Colonic mucosa (tissue), 4 donors: Measurements from ENCODE around the gene PCNX3. TPM values are rescaled to one million over a fixed set of nuclear protein-coding genes. Genes with fewer than 3 reads are reported as not detected.

ENCODE experiments used
- DNase-seq: peaks from one replicate; pipeline ENCODE4 v3.0.0-alpha.2; 2020
- H3K27ac ChIP-seq: fragments of 200-600 bp; one replicate; pipeline ENCODE4 v1.8.0; 2021
- H3K27me3 ChIP-seq: fragments of 200-600 bp; one replicate; pipeline ENCODE4 v1.8.0; 2021
- H3K36me3 ChIP-seq: fragments of 200-600 bp; one replicate; pipeline ENCODE4 v1.8.0; 2021
- H3K4me1 ChIP-seq: fragments of 200-600 bp; one replicate; pipeline ENCODE4 v1.8.0; 2021; ENCODE audit warnings: mild to moderate bottlenecking
- H3K4me3 ChIP-seq: fragments of 200-600 bp; one replicate; pipeline ENCODE4 v1.8.0; 2021
- H3K9ac ChIP-seq, 2 donors: one replicate each; pipeline ENCODE4 v1.7.0; 2013; ENCODE audit warnings: control low read depth in 2 of 2, low read depth in 2 of 2, low read length in 2 of 2
- H3K9me3 ChIP-seq: fragments of 200-600 bp; one replicate; pipeline ENCODE4 v1.8.0; 2021
- intact Hi-C: fragments of 100-400 bp; cut with DNase I; formaldehyde crosslinking; loops from one replicate; pipeline ENCODE4 v1.14.1; 2022
- total RNA-seq, 2 donors: library from RNA; stranded (reverse); fragmentation: NEBNext Ultra II Directional in 1 of 2; extraction: Animal tissue kit (Norgen Biotek cat#: 25700) in 1 of 2; gene quantifications; one replicate each; pipeline ENCODE4 v1.2.1, GENCODE V29; 2021
- TF ChIP-seq, protein P1 (sequence below): fragments of 200-600 bp; IDR thresholded peaks from one replicate; pipeline ENCODE4 v1.8.0; 2022; ENCODE audit warnings: antibody characterized with exemption, mild to moderate bottlenecking
- donor health status: healthy.
- donor health status: DM: no; HTN: no; CAD: no.
- donor health status: DM: no; HTN: no; CAD: no.

The PCNX3 gene
- total RNA-seq, 2 donors from 2014 or later: 41.5 to 72.4 TPM

DNA sequence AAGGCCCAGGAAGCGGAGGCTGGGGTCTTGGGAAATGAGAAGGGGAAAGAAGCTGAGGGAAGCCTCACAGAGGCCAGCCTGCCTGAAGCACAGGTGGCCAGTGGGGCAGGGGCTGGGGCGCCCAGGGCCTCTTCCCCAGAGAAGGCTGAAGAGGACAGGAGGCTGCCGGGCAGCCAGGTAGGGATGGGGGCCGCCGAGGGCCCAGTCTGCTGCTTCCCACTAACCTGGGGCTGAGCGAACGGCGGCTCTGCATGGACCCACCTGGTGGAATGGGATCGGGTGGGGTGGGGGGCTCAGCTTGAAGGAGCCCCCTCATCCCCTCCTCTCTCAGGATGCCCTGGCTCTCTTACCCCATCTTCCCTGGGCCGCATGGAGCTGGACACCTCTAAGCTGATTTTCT lies 32.0 kb upstream of the PCNX3 start:
- Histone ChIP-seq H3K9me3 (no peaks in the 10 kb centered on the region), H3K4me1 (peaks cover 1% of the 10 kb centered on the region), H3K4me3 (no peak overlapping the region), H3K9ac (no peak overlapping the region), H3K27me3 (no peaks in the 10 kb centered on the region), H3K36me3 (peaks cover 19% of the 10 kb centered on the region), H3K27ac (no peak overlapping the region)
- intact Hi-C loops: no loop called here
- no peak for DNase-seq
- TF ChIP-seq, protein P1, sequence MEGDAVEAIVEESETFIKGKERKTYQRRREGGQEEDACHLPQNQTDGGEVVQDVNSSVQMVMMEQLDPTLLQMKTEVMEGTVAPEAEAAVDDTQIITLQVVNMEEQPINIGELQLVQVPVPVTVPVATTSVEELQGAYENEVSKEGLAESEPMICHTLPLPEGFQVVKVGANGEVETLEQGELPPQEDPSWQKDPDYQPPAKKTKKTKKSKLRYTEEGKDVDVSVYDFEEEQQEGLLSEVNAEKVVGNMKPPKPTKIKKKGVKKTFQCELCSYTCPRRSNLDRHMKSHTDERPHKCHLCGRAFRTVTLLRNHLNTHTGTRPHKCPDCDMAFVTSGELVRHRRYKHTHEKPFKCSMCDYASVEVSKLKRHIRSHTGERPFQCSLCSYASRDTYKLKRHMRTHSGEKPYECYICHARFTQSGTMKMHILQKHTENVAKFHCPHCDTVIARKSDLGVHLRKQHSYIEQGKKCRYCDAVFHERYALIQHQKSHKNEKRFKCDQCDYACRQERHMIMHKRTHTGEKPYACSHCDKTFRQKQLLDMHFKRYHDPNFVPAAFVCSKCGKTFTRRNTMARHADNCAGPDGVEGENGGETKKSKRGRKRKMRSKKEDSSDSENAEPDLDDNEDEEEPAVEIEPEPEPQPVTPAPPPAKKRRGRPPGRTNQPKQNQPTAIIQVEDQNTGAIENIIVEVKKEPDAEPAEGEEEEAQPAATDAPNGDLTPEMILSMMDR: no peak

DNA sequence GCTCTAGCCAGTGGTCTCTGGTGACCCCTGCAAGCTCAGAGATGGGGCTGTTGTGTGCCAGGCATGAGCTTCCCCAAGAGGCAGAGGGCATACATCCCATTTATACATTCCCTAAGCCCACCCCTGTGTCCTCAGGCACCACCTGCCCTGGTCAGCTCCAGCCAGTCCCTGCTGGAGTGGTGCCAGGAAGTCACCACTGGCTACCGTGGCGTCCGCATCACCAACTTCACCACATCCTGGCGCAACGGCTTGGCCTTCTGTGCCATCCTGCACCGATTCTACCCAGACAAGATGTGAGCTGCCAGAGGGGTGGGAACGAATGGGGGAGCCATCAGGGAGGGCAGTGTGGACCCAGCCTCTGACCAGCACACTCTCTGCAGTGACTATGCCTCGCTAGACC lies 31.5 kb upstream of the PCNX3 start:
- Histone ChIP-seq H3K4me1 (no peaks in the 10 kb centered on the region), H3K9ac (no peak overlapping the region), H3K27me3 (no peaks in the 10 kb centered on the region), H3K9me3 (no peaks in the 10 kb centered on the region), H3K36me3 (peaks cover 19% of the 10 kb centered on the region), H3K4me3 (no peak overlapping the region), H3K27ac (no peak overlapping the region)
- no peak for DNase-seq
- TF ChIP-seq, protein P1: no peak
- intact Hi-C loops: no loop called here

DNA sequence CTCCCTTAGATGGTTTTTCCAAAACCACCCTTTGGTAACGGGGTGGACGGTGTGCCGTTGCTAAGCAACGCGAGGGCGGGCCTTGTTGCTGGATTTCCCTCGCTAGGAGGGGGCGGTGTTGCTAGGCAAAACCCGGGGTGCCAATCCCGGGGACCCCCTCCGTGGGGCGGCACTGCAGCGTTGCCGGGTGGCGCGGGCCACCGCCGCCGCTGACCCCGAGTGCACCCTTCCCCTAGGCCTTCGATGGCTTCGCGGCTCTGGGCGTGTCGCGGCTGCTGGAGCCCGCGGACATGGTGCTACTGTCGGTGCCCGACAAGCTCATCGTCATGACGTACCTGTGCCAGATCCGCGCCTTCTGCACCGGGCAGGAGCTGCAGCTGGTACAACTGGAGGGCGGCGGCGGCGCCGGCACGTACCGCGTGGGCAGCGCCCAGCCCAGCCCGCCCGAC lies 30.8 kb upstream of the PCNX3 start:
- H3K9me3 ChIP-seq: no peaks in the 10 kb centered on the region
- H3K27ac ChIP-seq: no peak overlapping the region
- peaks cover 19% of the 10 kb centered on the region for H3K36me3 ChIP-seq
- no peak overlapping the region for H3K4me3 ChIP-seq
- H3K27me3 ChIP-seq: no peaks in the 10 kb centered on the region
- intact Hi-C loops: no loop called here
- DNase-seq: no peak
- H3K4me1 ChIP-seq: no peaks in the 10 kb centered on the region
- TF ChIP-seq, protein P1: no peak
- H3K9ac ChIP-seq: no peak overlapping the region

DNA sequence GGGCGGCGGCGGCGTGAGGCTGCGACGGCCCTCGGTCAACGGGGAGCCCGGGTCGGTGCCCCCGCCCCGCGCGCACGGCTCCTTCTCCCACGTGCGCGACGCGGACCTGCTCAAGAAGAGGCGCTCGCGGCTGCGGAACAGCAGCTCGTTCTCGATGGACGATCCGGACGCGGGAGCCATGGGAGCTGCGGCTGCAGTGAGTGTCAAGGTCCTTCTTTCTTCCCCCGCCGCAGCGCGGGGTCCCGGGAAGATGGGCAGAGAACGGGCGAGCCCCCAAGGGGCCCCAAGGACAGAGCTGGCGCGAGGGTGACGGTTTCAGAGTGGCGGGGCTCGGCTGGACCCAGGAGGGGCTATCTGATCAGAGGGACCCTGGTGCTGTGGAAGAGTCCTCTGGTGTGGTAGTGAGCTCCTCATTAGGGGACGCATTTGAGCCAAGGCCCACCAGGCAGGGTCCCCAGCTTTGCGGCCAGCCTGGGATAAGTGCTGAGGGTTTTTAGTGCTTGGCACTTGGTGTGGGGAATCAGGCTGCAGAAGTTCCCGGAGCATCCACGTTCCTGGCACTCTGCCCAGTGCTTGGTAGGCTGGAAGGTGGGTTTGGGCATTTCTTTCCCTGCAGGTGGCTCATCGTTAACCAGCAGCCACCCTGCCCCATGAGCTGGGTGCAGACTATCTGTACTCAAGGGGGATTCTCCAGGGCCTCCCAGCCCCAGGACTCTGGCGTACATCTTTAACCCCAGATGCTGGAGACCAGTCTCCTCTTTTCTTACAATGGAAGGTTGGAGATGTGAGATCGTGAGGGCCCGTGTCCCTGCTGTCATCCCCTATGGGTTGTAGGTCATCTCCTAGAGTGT lies 30.0 kb upstream of the PCNX3 start:
- Histone ChIP-seq H3K36me3 (peaks cover 12% of the 10 kb centered on the region), H3K4me3 (no peak overlapping the region), H3K27ac (no peak overlapping the region), H3K27me3 (no peaks in the 10 kb centered on the region), H3K9ac (no peak overlapping the region), H3K4me1 (no peaks in the 10 kb centered on the region), H3K9me3 (no peaks in the 10 kb centered on the region)
- no peak for DNase-seq
- intact Hi-C loops: no loop called here
- TF ChIP-seq, protein P1: no peak

DNA sequence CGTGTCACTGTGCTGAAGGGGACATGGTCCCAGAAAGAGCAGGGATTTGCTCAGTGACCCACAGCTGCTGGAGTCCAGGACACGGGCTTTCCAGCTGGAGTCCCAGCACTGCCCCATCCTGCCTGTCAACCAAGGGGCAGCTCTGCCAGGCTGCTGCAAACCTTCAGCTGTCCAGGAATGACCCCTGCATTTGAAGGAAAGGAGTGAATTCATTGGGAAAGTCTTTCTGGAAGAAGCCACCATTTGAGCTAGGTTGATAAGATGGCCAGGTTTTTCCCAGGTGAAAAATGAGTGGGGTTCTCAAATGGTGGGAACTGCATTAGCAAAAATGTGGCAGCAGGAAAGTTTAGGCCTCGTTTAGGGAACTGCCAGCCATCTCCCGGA lies 29.3 kb upstream of the PCNX3 start:
- Histone ChIP-seq H3K27ac (no peak overlapping the region), H3K27me3 (no peaks in the 10 kb centered on the region), H3K36me3 (peaks cover 7% of the 10 kb centered on the region), H3K4me3 (no peak overlapping the region), H3K9ac (peak overlapping the region in 1 of 2 donors; percentile 18), H3K9me3 (no peaks in the 10 kb centered on the region), H3K4me1 (no peaks in the 10 kb centered on the region)
- no peak for DNase-seq
- TF ChIP-seq, protein P1: no peak
- intact Hi-C loops: no loop called here
